K562 (cell line): ENCODE measurements around the gene LGALS14. TPM values are rescaled to one million over a fixed set of nuclear protein-coding genes. Genes with fewer than 3 reads are reported as not detected.

ENCODE experiments used
- ATAC-seq: fragments of 200-7000 bp; cut with Tn5 transposase; 3 replicates; pipeline ENCODE4 v1.9.1; 2020; ENCODE audit warnings: moderate library complexity
- BruUV-seq: library from RNA; stranded (reverse); fragments of 400-500 nt; replicated peaks from 2 replicates; lab custom pipeline; 2021; lab: Mats Ljungman, UMichigan
- CTCF ChIA-PET: fragments of 300-600 bp; formaldehyde crosslinking; extraction: SDS; loops from one replicate; lab custom pipeline; 2021; ENCODE audit warnings: low intra/inter-chr PET ratio; lab: Yijun Ruan, JAX
- POLR2A ChIA-PET: fragments of 300-600, 350-650 bp; sonication (Branson Sonifier 250); formaldehyde crosslinking; extraction: SDS; loops from one replicate; lab custom pipeline; 2021; ENCODE audit warnings: antibody characterized with exemption, inconsistent platforms; lab: Yijun Ruan, JAX
- DNase-seq, 4 experiments: peaks; one replicate each; pipeline versions ENCODE4 v3.0.0 to v3.0.0-alpha.2; 2011 to 2018; ENCODE audit warnings: low spot score in 3 of 4, mixed read lengths in 3 of 4; ENCODE audit errors: extremely low read depth in 1 of 4
- FAIRE-seq: peaks from 2 replicates; lab custom pipeline; 2011; peaks lifted over from hg19 to GRCh38; lab: Jason Lieb, UNC
- H2AFZ ChIP-seq: 2 replicates; pipeline ENCODE4 v1.6.0; 2011; ENCODE audit warnings: low read depth, low read length, control low read depth, inconsistent platforms
- H3K27ac ChIP-seq: fragments of 200-600 bp; 3 replicates; pipeline ENCODE4 v1.8.0; 2011; ENCODE audit warnings: low read depth, mild to moderate bottlenecking, control low read depth, inconsistent platforms, low read length, moderate library complexity, mixed read lengths; ENCODE audit errors: extremely low read depth
- H3K27me3 ChIP-seq, 2 experiments: fragments of 300-600 bp in 1 of 2; 2 replicates in 1 of 2; 3 replicates in 1 of 2; pipeline versions ENCODE4 v1.6.0 to v1.8.0; 2011; ENCODE audit warnings: inconsistent platforms in 2 of 2, low read length in 2 of 2, mild to moderate bottlenecking in 1 of 2, mixed read lengths in 1 of 2, moderate library complexity in 1 of 2; ENCODE audit not compliant: control insufficient read depth in 2 of 2, insufficient read depth in 2 of 2
- H3K36me3 ChIP-seq: fragments of 300-600 bp; 3 replicates; pipeline ENCODE4 v1.8.0; 2011; ENCODE audit warnings: mild to moderate bottlenecking, low read length, inconsistent platforms; ENCODE audit not compliant: control insufficient read depth, insufficient read depth
- H3K4me1 ChIP-seq, 2 experiments: fragments of 200-600 bp in 1 of 2; replicated peaks in 1 of 2; 2 replicates in 1 of 2; 3 replicates in 1 of 2; pipeline versions ENCODE4 v1.5.1 to v1.8.0; 2011; ENCODE audit warnings: inconsistent platforms in 2 of 2, low read length in 2 of 2, mild to moderate bottlenecking in 1 of 2, mixed read lengths in 1 of 2, moderate library complexity in 1 of 2; ENCODE audit not compliant: control insufficient read depth in 2 of 2, insufficient read depth in 2 of 2
- H3K4me2 ChIP-seq: 2 replicates; pipeline ENCODE4 v1.6.1; 2011; ENCODE audit warnings: low read length, control low read depth, inconsistent platforms, mixed read lengths; ENCODE audit not compliant: insufficient read depth
- H3K4me3 ChIP-seq: fragments of 200-600 bp; sonication (generic), shearing (Covaris generic); 2 replicates; pipeline ENCODE4 v1.5.1; 2016; ENCODE audit warnings: control low read depth, inconsistent platforms
- H3K79me2 ChIP-seq: fragments of 200-600 bp; 3 replicates; pipeline ENCODE4 v1.8.0; 2011; ENCODE audit warnings: low read length, inconsistent platforms; ENCODE audit not compliant: control insufficient read depth, insufficient read depth
- H3K9ac ChIP-seq, 2 experiments: 2 replicates each; pipeline versions ENCODE4 v1.6.0 to v1.6.1; 2011; ENCODE audit warnings: low read depth in 2 of 2, low read length in 2 of 2, control low read depth in 1 of 2, inconsistent platforms in 1 of 2, mild to moderate bottlenecking in 1 of 2, mixed read lengths in 1 of 2; ENCODE audit not compliant: insufficient read depth in 1 of 2
- H3K9me1 ChIP-seq: one replicate; pipeline ENCODE4 v1.6.0; 2011; ENCODE audit warnings: inconsistent platforms, mild to moderate bottlenecking, low read length, moderate library complexity; ENCODE audit not compliant: control insufficient read depth, insufficient read depth
- H3K9me3 ChIP-seq: replicated peaks from 2 replicates; pipeline ENCODE4 v1.5.1; 2011; ENCODE audit warnings: low read depth, low read length, inconsistent platforms; ENCODE audit not compliant: control insufficient read depth, insufficient read depth
- H4K20me1 ChIP-seq: replicated peaks from 2 replicates; pipeline ENCODE4 v1.6.1; 2011; ENCODE audit warnings: low read length, inconsistent platforms, mixed read lengths; ENCODE audit not compliant: control insufficient read depth, insufficient read depth
- PHTF2 ChIP-seq: fragments of 250-450 bp; sonication (Bioruptor Pico); IDR thresholded peaks from 2 replicates; pipeline ENCODE4 v1.5.0; 2021; ENCODE audit warnings: mild to moderate bottlenecking
- POLR2B ChIP-seq: fragments of 450-650 bp; IDR thresholded peaks from 2 replicates; pipeline ENCODE4 v1.6.1; 2018; ENCODE audit warnings: low read depth; ENCODE audit not compliant: partially characterized antibody
- SPI1 ChIP-seq: IDR thresholded peaks from 2 replicates; pipeline ENCODE4 v1.6.1; 2011; ENCODE audit warnings: low read depth, low read length, control low read depth, borderline replicate concordance
- WGBS: fragments of 100-300 bp; shearing (Covaris generic); methylation state at CpG from one replicate; pipeline ENCODE4 v1.1.6; 2016; ENCODE audit warnings: low coverage, mixed read lengths; ENCODE audit not compliant: insufficient coverage; ENCODE audit errors: missing lambda C conversion rate; 5-methylcytosine and 5-hydroxymethylcytosine counted together
- in situ Hi-C: fragments of 300-500 bp; cut with MboI; formaldehyde crosslinking; loops from 4 replicates; pipeline ENCODE4 v1.15.0; 2018; ENCODE audit warnings: inconsistent platforms, mixed read lengths
- intact Hi-C: fragments of 100-400 bp; cut with micrococcal nuclease; formaldehyde crosslinking; loops from 2 replicates; pipeline ENCODE4 v1.14.2; 2022
- polyA plus RNA-seq, 8 experiments: library from polyadenylated mRNA; depleted of rRNA in 4 of 8; stranded (reverse) in 5 of 8; unstranded in 3 of 8; fragments of >200 nt; fragmentation: Nextera tagmentation in 2 of 8; fragmentation: Illumina TruSeq in 1 of 8; extraction: Ambion mirVana in 2 of 8; extraction: Trizol in 1 of 8; gene quantifications; 2 replicates each; pipeline versions ENCODE4 v1.2.1 to v1.2.3, GENCODE V29; 2011 to 2014; ENCODE audit warnings: inconsistent platforms in 1 of 8, missing spikeins in 1 of 8
- total RNA-seq, 7 experiments: library from RNA; depleted of rRNA in 6 of 7; stranded (reverse); fragments of >200 nt in 6 of 7; fragmentation: Illumina TruSeq in 2 of 7; extraction: Trizol in 2 of 7; gene quantifications; 2 replicates each; pipeline versions ENCODE4 v1.2.1 to v1.2.3, GENCODE V29; 2011 to 2021; ENCODE audit warnings: low replicate concordance in 1 of 7

Gene LGALS14
- total and polyA plus RNA-seq, 9 of the 15 experiments (the other 6 are each of a cell fraction or from before 2014, with no cell fraction given) = not detected

GRCh38 chr19:39709026-39709872, 5.0 kb downstream of the LGALS14 start:
- ChIA-PET POLR2A (no interaction called here), CTCF (no interaction called here)
- Histone ChIP-seq H3K4me1 (no peaks in the 10 kb centered on the region), H3K4me3 (no peak overlapping the region), H2AFZ (no peak overlapping the region), H3K4me2 (no peak overlapping the region), H3K9me3 (no peaks in the 10 kb centered on the region), H3K9me1 (no peaks in the 10 kb centered on the region), H4K20me1 (no peaks in the 10 kb centered on the region; the same call in 1 of the 2 replicates), H3K27me3 (peaks cover 3 to 6% of the 10 kb centered on the region in 2 experiments; a peak in 3 of 5 replicates), H3K9ac (no peak overlapping the region), H3K36me3 (no peaks in the 10 kb centered on the region), H3K79me2 (no peaks in the 10 kb centered on the region), H3K27ac (no peak overlapping the region)
- ATAC-seq = no peak
- TF ChIP-seq PHTF2 (CRISPR knock-in tag) (no peak), SPI1 (peak; percentile 69; the same call in 1 of the 2 replicates)
- in situ Hi-C loops (no loop called here), intact Hi-C loops (no loop called here)
- no peak for DNase-seq
- 0% methylated on average over 5 of the region's 5 CpGs for WGBS
- no TSS peak for BruUV-seq
- no peak for FAIRE-seq

- 0% methylated on average over 4 of the region's 4 CpGs for WGBS
- intact Hi-C loops = no loop called here
- Histone ChIP-seq H3K79me2 (no peaks in the 10 kb centered on the region), H3K4me3 (no peak overlapping the region), H3K36me3 (no peaks in the 10 kb centered on the region), H3K27me3 (peaks cover 0 to 3% of the 10 kb centered on the region in 2 experiments; a peak in 1 of 5 replicates), H3K9ac (no peak overlapping the region), H3K4me1 (no peaks in the 10 kb centered on the region), H3K9me1 (no peaks in the 10 kb centered on the region), H3K9me3 (no peaks in the 10 kb centered on the region), H3K4me2 (no peak overlapping the region), H2AFZ (no peak overlapping the region), H3K27ac (no peak overlapping the region), H4K20me1 (no peaks in the 10 kb centered on the region; the same call in 1 of the 2 replicates)
- FAIRE-seq (no peak), ATAC-seq (no peak), DNase-seq (no peak)
- in situ Hi-C loops = no loop called here
- ChIA-PET POLR2A (no interaction called here), CTCF (no interaction called here)
- no TSS peak for BruUV-seq
- TF ChIP-seq POLR2B = no peak
Observed at GRCh38 chr19:39710333-39710890, 6.1 kb downstream of the LGALS14 start.
